ENCODE results near the gene ST14. TPM values are rescaled to one million over a fixed set of nuclear protein-coding genes. Genes with fewer than 3 reads are reported as not detected.
A peak's percentile ranks its signal among the peaks of the same experiment; 100 is the strongest.

The ST14 gene
- polyA plus RNA-seq, 3 donors, result 13.3 to 36.0 (median 23.6) TPM

DNA sequence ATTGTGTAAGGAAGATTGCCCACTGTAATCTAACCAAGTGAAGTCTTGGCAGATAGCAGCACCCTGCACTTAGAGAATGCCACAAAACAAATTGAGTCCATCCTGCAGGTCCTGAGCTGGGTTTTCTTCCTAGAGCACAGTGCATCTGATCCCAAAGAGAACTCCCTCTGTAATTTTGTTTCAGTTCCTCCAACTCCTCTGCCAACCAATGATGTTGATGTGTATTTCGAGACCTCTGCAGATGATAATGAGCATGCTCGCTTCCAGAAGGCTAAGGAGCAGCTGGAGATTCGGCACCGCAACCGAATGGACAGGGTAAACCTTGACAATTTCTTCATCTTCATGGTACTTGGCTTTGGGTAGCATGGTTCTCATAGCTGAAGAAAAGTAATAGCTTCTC is 33.1 kb upstream of the ST14 start:
- DNase-seq, result peak in 1 of 3 donors; percentile 39
- TF ChIP-seq, protein P1, sequence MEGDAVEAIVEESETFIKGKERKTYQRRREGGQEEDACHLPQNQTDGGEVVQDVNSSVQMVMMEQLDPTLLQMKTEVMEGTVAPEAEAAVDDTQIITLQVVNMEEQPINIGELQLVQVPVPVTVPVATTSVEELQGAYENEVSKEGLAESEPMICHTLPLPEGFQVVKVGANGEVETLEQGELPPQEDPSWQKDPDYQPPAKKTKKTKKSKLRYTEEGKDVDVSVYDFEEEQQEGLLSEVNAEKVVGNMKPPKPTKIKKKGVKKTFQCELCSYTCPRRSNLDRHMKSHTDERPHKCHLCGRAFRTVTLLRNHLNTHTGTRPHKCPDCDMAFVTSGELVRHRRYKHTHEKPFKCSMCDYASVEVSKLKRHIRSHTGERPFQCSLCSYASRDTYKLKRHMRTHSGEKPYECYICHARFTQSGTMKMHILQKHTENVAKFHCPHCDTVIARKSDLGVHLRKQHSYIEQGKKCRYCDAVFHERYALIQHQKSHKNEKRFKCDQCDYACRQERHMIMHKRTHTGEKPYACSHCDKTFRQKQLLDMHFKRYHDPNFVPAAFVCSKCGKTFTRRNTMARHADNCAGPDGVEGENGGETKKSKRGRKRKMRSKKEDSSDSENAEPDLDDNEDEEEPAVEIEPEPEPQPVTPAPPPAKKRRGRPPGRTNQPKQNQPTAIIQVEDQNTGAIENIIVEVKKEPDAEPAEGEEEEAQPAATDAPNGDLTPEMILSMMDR (IDR thresholded peaks at IDR 0.05), result no peak
- no peak overlapping the region for H2AFZ ChIP-seq (ENCODE audit: insufficient read depth, low read depth, low read length, poor library complexity, severe bottlenecking)
- Mint-ChIP-seq H3K27ac (peak overlapping the region; percentile 9 to 100 (median 83)), H3K4me3 (no peak overlapping the region), H3K9me3 (peaks cover 0 to 3% (median 0%) of the 10 kb centered on the region in 7 donors), H3K36me3 (peaks cover 86 to 91% of the 10 kb centered on the region in 2 donors), H3K4me1 (peaks cover 59% of the 10 kb centered on the region), H3K27me3 (ENCODE audit: low read depth in 3 of 3) (peaks cover 0 to 4% (median under 1%) of the 10 kb centered on the region in 3 donors)
- peak overlapping the region; percentile 8 to 91 for H3K27ac ChIP-seq (ENCODE audit: low read depth in 1 of 2, low read length in 2 of 2)
- peaks cover 83% of the 10 kb centered on the region for H3K79me2 ChIP-seq (ENCODE audit: insufficient read depth, low read length)
- peaks cover 71% of the 10 kb centered on the region for H4K20me1 ChIP-seq (ENCODE audit: insufficient read depth, low read length)
- 12% methylated on average over 3 of the region's 5 CpGs for WGBS (ENCODE audit: insufficient coverage)
- H3K4me3 ChIP-seq (replicated peaks in 1 of 3; ENCODE audit: low read depth in 2 of 3, low read length in 3 of 3), result no peak overlapping the region
- H3K9me3 ChIP-seq (replicated peaks in 1 of 2; ENCODE audit: control insufficient read depth in 1 of 2, insufficient read depth in 1 of 2, low read length in 2 of 2), result no peaks in the 10 kb centered on the region
- H3K4me1 ChIP-seq (ENCODE audit: control insufficient read depth in 1 of 2, insufficient read depth in 2 of 2, low read length in 2 of 2), result peaks cover 57 to 61% of the 10 kb centered on the region in 2 donors
- H3K4me2 ChIP-seq (replicated peaks; ENCODE audit: extremely low read depth, low read length, poor library complexity, severe bottlenecking), result no peak overlapping the region
- intact Hi-C loops (cut with micrococcal nuclease), result no loop called here
- no peaks in the 10 kb centered on the region for H3K27me3 ChIP-seq (ENCODE audit: control insufficient read depth in 2 of 2, insufficient read depth in 2 of 2, low read length in 2 of 2)
- H3K36me3 ChIP-seq (replicated peaks in 1 of 2; ENCODE audit: control insufficient read depth in 1 of 2, insufficient read depth in 2 of 2, low read length in 2 of 2), result peaks cover 71 to 84% of the 10 kb centered on the region in 2 donors
- H3K9ac ChIP-seq (ENCODE audit: insufficient read depth, low read length, poor library complexity, severe bottlenecking), result no peak overlapping the region

DNA sequence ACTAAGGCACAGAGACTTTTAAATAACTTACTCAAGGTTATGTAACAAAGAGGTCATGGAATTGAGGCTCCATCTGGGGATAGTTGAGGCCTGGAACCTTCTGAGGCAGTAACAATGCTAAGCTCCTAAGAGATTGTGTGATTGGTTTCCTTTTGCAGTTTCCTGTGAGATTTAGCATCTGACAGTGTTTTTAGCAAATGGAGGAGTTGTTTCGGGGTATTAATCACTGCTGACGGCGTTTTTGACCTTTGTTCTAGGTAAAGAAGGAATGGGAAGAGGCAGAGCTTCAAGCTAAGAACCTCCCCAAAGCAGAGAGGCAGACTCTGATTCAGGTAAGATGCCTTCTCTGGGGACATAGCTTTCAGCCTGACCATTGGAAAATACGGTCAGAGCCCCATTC is 32.1 kb upstream of the ST14 start:
- Histone ChIP-seq H4K20me1 (ENCODE audit: insufficient read depth, low read length) (peaks cover 77% of the 10 kb centered on the region), H3K9ac (ENCODE audit: insufficient read depth, low read length, poor library complexity, severe bottlenecking) (no peak overlapping the region), H3K9me3 (replicated peaks in 1 of 2; ENCODE audit: control insufficient read depth in 1 of 2, insufficient read depth in 1 of 2, low read length in 2 of 2) (no peaks in the 10 kb centered on the region), H3K27me3 (ENCODE audit: control insufficient read depth in 2 of 2, insufficient read depth in 2 of 2, low read length in 2 of 2) (no peaks in the 10 kb centered on the region), H3K4me2 (replicated peaks; ENCODE audit: extremely low read depth, low read length, poor library complexity, severe bottlenecking) (no peak overlapping the region), H3K4me3 (replicated peaks in 1 of 3; ENCODE audit: low read depth in 2 of 3, low read length in 3 of 3) (no peak overlapping the region), H3K36me3 (replicated peaks in 1 of 2; ENCODE audit: control insufficient read depth in 1 of 2, insufficient read depth in 2 of 2, low read length in 2 of 2) (peaks cover 74 to 89% of the 10 kb centered on the region in 2 donors), H2AFZ (ENCODE audit: insufficient read depth, low read depth, low read length, poor library complexity, severe bottlenecking) (no peak overlapping the region), H3K4me1 (ENCODE audit: control insufficient read depth in 1 of 2, insufficient read depth in 2 of 2, low read length in 2 of 2) (peaks cover 51% of the 10 kb centered on the region in 2 donors), H3K79me2 (ENCODE audit: insufficient read depth, low read length) (peaks cover 89% of the 10 kb centered on the region), H3K27ac (ENCODE audit: low read depth in 1 of 2, low read length in 2 of 2) (peak overlapping the region in 1 of 2 donors; percentile 91)
- WGBS (ENCODE audit: insufficient coverage), result no CpG with 5 or more reads among the region's 4 CpGs
- intact Hi-C loops (cut with micrococcal nuclease), result no loop called here
- TF ChIP-seq, protein P1 (IDR thresholded peaks at IDR 0.05), result no peak
- Mint-ChIP-seq H3K4me3 (no peak overlapping the region), H3K4me1 (peaks cover 53% of the 10 kb centered on the region), H3K9me3 (peaks cover 0 to 3% (median 0%) of the 10 kb centered on the region in 7 donors), H3K27me3 (ENCODE audit: low read depth in 3 of 3) (no peaks in the 10 kb centered on the region), H3K27ac (peak overlapping the region in 4 of 7 donors; percentile 4 to 100 (median 70)), H3K36me3 (peaks cover 85 to 93% of the 10 kb centered on the region in 2 donors)
- DNase-seq, result no peak

All from CD14-positive monocyte (primary cell).